ENCODE results near the gene DDX56. TPM values are rescaled to one million over a fixed set of nuclear protein-coding genes. Genes with fewer than 3 reads are reported as not detected.

The DDX56 gene
- total and polyA plus RNA-seq, 2 of the 13 experiments (the other 11 are each of a cell fraction or from before 2014, with no cell fraction given): 82.6 to 120 TPM

- H3K4me3 ChIP-seq (replicated peaks in 1 of 3; ENCODE audit: insufficient read depth in 1 of 3, low read depth in 2 of 3, low read length in 3 of 3): no peak overlapping the region
- TF ChIP-seq POLR2A (IDR thresholded peaks at IDR 0.05; ENCODE audit: insufficient read depth in 1 of 2, low read depth in 2 of 2, low read length in 2 of 2) (no peak), SNAPC2 (CRISPR knock-in tag; IDR thresholded peaks at IDR 0.05) (no peak), MXI1 (IDR thresholded peaks at IDR 0.05; ENCODE audit: borderline replicate concordance, low read depth, low read length) (no peak), NFE2L2 (IDR thresholded peaks at IDR 0.05; ENCODE audit: low read length) (no peak), RNF219 (CRISPR knock-in tag; IDR thresholded peaks at IDR 0.05) (no peak), NCOA5 (CRISPR knock-in tag; IDR thresholded peaks at IDR 0.05) (no peak), PLRG1 (conservative IDR thresholded peaks at IDR 0.05) (no peak)
- TF ChIP-seq, protein P1, sequence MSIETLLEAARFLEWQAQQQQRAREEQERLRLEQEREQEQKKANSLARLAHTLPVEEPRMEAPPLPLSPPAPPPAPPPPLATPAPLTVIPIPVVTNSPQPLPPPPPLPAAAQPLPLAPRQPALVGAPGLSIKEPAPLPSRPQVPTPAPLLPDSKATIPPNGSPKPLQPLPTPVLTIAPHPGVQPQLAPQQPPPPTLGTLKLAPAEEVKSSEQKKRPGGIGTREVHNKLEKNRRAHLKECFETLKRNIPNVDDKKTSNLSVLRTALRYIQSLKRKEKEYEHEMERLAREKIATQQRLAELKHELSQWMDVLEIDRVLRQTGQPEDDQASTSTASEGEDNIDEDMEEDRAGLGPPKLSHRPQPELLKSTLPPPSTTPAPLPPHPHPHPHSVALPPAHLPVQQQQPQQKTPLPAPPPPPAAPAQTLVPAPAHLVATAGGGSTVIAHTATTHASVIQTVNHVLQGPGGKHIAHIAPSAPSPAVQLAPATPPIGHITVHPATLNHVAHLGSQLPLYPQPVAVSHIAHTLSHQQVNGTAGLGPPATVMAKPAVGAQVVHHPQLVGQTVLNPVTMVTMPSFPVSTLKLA (IDR thresholded peaks at IDR 0.05): no peak
- H3K79me2 ChIP-seq (ENCODE audit: insufficient read depth, low read length): peaks cover 42% of the 10 kb centered on the region
- DNase-seq (ENCODE audit: low spot score) (no peak), ATAC-seq (no peak), FAIRE-seq (no peak)
- H3K9me3 ChIP-seq (ENCODE audit: low read length): no peaks in the 10 kb centered on the region
- no peak overlapping the region for H2AFZ ChIP-seq (ENCODE audit: low read length)
- in situ Hi-C loops (cut with HindIII; ENCODE audit: extremely low pct_ligation_motif_present, low pct_unique_long_range_greater_than_20kb): no loop called here
- POLR2A ChIA-PET: interaction anchor here (1.0 to 1.8 kb wide), 6 partner anchors 28 to 48 kb away, joined by 3 to 6 read pairs (median 4); partner anchors contain the start of genes DDX56 and TMED4
- no peak overlapping the region for H3K9ac ChIP-seq (ENCODE audit: insufficient read depth, low read depth, low read length)
- 89% methylated on average over 5 of the region's 5 CpGs for WGBS (ENCODE audit: low lambda C conversion rate)
- H3K36me3 ChIP-seq (replicated peaks in 1 of 2; ENCODE audit: control insufficient read depth in 1 of 2, insufficient read depth in 2 of 2, low read length in 2 of 2): peaks cover 8 to 36% of the 10 kb centered on the region in 2 experiments
- H3K4me2 ChIP-seq (ENCODE audit: low read depth, low read length): peak overlapping the region; percentile 10; the same call in 1 of the 2 replicates
- CTCF ChIA-PET (ENCODE audit: low intra/inter-chr PET ratio, low total read pairs): interaction anchor here (2.5 kb wide), 1 partner anchor 32 kb away, joined by 14 read pairs; no protein-coding TSS in a partner anchor
- intact Hi-C loops (cut with micrococcal nuclease; ENCODE audit: unreplicated experiment): no loop called here
- no peak overlapping the region for H3K27ac ChIP-seq (ENCODE audit: extremely low read length, insufficient read depth, low read length)
- H4K20me1 ChIP-seq (ENCODE audit: insufficient read depth, low read length): peaks cover 19% of the 10 kb centered on the region
- H3K27me3 ChIP-seq (ENCODE audit: control insufficient read depth in 1 of 2, insufficient read depth in 2 of 2, low read length in 2 of 2): no peaks in the 10 kb centered on the region
- H3K4me1 ChIP-seq (ENCODE audit: insufficient read depth, low read length): peaks cover 58% of the 10 kb centered on the region
- no TSS peak for BruUV-seq (replicated peaks)
Observed at GRCh38 chr7:44534087-44534486, 39.6 kb downstream of the DDX56 start.

Data from HepG2 (cell line).